GM18519 (cell line): ENCODE data around the gene AATK.

Experiments used
- ATAC-seq: cut with Tn5 transposase; IDR thresholded peaks from one replicate; pipeline ENCODE4 v1.9.1; 2021; ENCODE audit warnings: mild to moderate bottlenecking, moderate library complexity; ENCODE audit not compliant: unreplicated experiment, low FRiP score

AATK gene

GRCh38 chr17:81130385-81131361, 35.3 kb downstream of the AATK start:
- ATAC-seq = no peak

DNA sequence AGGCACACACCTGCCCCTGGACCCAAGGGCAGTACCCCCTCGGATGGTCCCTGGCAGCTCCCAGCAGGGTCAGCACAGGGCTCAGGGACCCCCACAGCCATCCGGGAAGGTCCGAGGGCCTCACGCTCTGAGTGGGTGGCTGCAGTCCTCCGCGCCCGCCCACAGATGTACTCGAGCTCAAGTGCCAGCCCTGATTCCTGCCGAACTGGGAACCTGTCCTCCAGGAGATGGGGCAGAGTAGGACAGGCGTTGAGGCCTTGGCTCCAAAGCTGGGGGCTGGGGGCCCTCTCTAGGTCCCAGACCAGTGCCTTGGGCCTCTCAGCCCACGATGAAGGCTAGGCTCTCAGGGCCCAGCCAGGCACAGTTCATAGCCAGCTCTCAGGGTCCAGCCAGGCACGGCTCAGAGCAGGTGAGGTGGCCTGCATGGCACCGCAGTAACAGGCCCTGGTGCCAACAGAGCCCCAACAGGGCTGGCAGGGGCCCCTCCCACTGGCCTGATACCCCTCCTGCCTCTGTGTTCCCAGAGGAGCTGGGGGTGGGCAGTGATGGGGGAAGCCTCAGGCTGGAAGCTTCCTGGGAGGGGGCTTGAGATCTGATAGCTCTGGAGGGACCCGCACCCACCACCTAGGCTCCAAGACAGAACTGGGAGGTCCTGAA, 36.2 kb downstream of the AATK start:
- no peak for ATAC-seq

GRCh38 chr17:81129289-81129688, 36.7 kb downstream of the AATK start:
- ATAC-seq = no peak

DNA sequence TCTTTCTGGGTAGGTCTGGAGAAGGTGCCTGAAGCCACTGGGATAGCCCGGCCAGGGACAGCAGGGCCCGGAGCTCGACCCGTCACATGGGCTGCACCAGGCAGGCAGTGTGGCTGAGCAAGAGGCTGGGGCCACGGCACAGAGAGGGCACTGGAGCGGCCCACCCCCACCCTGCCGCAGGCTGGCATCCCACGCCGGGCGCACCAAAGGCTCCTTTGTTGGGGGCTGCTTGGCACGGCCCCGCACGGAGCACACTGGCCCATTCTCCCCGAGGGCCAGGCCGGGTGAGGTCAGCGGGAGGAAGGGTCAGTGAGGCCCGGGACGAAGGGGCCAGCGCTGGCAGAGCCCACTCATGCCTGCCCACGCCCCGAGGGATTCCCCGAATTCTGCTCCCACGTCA, 37.2 kb downstream of the AATK start:
- no peak for ATAC-seq

DNA sequence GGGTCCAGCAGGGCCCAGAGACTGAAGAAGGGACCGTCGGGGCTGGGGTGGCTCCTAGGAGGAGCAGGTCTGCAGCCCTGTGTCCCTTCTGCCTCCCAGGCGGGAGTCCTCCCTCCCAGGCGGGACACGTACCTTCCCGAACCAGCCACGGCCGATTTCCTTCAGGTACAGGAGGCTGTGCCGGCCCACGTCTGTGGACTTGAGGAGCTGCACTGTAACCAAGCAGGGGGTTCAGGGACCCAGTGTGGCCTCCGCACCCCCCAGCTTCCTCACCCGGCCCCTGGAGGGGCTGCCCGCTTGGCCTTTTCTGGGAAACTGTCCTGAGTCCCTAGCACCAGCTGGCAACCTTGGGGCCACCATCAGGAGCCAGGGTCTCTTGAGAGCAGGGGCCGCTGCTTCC, 37.7 kb downstream of the AATK start:
- no peak for ATAC-seq

GRCh38 chr17:81127526-81128177, 38.4 kb downstream of the AATK start:
- no peak for ATAC-seq

DNA sequence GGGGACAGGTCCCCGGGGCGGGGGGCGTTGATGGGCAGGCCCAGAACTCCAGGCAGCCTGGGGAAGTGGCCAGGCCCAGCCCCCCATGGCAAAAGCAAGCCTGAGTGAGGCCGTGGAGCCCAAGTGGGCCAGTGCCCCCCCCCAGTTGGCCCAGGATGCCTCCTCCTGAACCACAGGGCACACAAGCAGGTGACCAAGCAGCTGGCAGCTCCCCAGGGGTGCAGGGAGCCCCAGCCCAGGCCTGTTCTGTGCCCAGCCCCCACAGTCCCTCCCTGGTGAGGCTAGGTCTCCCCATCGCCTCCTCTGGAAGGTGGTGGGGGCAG, 38.9 kb downstream of the AATK start:
- no peak for ATAC-seq

GRCh38 chr17:81126281-81127132, 39.5 kb downstream of the AATK start:
- ATAC-seq = no peak

DNA sequence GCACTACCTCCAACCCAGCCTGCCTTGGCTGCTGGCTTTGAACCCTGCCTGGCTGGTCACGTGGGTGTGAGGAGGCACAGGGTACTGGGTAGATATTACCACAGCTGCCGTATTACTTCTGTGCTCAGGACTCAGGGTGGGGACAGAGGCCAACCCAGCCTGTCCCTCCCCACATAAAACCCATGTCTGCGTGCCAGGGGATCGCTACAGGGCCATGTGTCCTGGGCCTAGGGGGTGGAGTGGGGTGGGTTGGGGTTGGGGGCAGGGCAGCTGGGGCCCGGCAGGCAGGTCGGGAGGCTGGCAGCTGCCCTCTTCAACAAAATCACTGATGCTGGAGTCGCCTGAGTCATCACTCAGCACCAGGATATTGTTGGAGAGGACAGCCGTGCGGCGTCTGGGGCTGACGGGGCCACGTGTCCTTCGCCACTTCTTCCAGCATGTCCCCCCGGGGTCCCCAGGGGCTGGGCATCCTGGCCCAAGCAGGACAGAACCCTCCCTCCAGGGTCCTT, 40.4 kb downstream of the AATK start:
- no peak for ATAC-seq

DNA sequence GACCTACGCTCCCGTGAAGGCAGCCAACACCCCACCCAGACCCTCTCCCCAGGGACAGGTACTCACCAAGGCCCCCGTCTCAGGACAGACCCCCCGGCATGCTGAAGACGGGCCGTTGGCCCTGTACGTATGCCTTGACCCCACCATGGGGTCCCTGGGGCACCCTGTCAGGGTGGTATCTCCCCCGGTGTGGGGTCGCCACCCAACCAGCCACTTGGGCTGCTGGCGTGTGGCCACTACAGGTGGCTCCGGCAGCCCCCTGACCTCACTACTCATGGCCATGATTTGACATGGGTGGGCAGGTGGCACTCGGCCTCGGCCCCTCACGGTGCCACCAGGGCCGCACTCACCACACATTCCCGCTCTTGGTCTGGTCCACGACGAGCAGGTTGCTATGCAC, 41.6 kb downstream of the AATK start:
- no peak for ATAC-seq

DNA sequence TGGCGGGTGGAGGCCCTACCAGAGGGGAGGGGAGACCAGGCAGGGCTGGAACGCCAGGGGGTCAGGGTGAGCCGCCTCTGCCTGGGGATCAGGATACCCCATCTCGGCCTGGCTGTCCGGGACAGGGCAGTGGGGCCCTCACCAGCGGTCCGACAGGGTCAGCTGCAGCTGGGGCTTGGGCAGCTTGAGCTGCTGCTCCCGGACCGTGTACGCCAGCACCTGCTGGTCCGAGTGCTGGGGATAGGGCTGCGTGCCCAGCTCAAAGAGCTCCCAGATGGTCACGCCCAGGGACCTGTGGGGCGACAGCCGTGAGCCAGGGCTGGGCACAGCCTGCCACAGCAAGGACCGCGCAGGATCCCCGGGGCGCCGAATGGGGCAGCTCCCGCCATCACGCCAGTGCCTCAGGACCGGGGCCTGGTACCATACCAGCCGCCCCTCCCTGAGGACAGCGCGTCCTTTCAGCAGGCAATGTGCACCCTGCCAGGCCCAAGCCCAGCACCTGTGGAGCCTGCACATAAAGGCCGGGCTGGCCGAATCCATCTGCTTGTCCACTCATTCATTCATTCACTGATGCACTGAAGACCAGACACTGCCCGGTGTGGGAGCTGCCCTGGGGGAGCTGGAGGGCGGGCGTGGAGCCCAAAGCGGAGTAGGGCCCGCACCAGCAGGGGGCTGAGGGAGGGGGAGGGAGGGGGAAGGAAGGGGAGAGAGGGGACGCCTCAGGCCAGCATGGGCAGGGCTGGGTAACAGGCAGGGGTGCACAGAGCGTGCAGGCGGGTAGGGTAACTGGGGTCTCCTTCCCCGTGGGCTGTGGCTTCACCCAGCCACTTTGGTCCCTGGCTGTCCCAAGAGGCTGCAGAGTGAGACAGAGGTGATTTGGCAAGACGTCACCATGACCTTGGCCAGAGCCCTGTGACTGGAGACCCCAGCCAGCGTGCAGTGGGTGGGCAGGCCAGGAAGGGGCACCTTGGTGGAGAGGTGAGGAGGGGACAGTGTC, 42.7 kb downstream of the AATK start:
- ATAC-seq = no peak

DNA sequence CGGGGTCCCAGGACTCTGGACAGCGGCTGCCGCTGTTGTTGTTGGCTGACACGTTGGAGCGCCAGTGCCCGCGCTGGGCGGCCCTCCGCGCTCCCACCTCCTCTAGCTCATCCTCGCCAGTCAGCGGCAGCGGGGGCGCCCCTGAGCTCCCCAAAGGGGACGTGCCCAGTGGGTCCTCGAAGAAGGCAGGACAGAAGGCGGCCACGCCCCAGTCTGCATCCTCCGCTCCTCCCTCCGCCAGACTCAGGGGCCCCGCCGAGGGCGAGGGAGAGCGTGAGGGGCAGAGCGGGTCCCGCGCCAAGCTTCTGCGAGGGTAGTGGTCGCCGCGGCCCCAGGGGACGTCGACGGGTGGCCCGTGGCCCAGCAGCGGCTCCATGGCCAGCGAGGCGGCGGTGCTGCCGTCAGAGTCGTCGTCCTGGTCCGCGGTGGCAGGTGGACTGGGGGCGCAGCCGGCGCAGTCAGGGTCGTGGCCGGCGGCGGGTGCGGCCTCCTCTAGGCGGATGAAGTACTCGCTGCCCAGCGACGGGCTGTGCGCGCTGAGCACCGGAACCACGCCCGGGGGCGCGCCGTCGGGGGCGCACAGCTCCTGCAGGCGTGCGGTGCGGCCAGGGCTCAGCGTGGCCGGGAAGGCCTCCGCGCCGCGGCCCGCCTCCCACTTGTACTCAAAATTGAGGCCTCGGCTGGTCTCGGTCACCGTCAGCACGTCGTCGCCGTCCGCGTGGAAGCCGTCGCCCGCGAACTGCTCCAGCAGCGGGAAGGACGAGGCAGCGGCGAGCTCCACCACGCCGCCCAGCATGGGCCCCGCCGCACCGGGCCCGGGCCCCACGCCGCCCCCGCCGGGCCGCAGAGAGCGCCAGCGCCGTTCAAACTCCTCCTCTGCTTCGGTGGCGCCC, 43.9 kb downstream of the AATK start:
- ATAC-seq = no peak

DNA sequence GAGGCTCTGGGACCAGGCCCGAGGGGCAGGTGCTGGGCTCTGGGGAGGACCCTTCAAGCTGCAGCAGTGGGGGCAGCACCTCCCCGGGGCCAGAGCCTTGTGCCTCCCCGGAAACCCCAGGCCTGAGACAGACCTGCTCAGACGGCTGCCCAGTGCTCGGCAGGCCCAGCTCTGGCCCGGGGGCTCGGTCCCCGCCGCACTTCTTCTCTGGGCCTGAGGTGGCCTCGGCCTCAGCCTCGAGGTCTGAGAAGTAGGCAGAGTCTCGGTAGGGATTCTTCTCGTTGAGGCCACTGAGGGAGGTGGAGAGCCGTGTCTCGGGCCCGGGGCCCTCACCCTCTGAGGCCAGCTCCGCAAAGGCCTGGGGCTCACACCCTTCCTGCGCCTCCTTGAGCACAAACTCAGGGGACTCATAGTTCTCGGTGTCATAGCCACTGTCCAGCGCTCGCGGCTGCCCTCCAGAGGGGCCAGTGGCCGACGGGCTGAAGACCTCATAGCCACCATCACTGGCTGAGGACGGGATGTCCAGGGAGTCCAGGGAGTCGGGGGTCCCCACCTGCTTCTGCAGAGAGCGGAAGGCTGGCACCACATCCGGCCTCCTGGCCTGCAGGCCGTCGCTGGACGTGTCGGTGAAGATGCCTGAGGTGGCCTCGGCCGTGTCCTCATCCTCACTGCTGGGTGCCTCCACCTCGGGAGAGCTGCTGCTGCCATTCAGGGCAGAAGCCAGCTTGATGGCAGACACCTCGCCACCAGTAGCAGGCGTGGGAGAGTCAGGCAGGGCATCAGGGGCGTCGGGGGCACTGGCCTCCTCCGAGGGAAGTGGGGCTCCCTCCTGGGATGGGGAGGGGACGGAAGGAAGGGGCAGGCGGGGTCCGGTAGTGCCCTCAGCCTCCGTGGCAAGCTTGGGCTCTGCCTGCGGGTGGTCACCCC, 45.1 kb downstream of the AATK start:
- ATAC-seq = no peak

- no peak for ATAC-seq
These were observed 45.9 kb downstream of the AATK start for GRCh38 chr17:81120149-81120484.

DNA sequence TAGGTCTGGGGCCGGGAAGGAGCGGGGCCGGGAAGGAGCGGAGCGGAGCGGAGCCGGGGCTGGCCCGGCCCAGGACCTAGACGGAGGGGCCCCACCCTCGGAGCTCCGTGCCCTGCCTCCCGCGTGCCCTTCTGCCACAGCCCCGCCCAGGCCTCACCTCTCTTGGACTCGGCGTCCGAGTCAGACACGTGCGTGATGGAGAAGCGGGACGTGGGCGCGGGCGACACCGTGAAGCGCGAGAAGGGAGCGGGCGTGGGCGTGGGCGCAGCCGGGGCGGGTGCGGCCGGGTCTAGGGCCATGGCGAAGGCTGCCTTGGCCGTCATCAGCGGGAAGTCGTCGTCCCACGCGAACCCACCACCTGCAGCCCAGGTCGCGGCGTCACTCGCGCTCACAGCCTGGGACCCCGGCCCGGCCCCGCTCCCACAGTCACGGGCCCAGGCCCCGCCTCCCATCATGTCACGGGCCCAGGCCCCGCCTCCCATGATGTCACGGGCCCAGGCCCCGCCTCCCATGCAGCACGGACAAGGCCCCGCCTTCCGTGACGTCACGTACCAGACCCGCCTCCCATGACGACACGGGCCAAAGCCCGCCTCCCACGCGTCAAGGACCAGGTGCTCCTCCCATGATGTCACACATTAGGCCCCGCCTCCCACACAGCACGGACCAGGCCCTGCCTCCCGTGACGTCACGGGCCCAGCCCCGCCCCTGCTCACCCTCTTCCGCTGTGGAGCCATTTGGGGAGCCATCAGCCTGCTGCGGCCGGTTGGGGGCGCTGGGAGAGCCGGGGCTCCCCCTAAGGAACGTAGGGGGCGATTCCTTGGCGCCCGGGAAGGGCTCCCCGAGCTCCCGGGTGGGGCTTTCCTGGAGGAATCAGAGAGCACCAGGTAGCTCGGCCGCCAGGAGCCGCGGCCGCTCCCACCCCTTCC, 46.5 kb downstream of the AATK start:
- no peak for ATAC-seq
